H1 (cell line): ENCODE results near the gene ICA1. TPM values are rescaled to one million over a fixed set of nuclear protein-coding genes. Genes with fewer than 3 reads are reported as not detected.

Source experiments
- KDM1A ChIP-seq: fragments of 200-600, 300-600 bp; sonication (generic); IDR thresholded peaks from 2 replicates; pipeline ENCODE4 v1.7.1; 2016; ENCODE audit warnings: mild to moderate bottlenecking, low read length, borderline replicate concordance
- POLR2A ChIP-seq, 2 experiments: IDR thresholded peaks; 1 replicate in 1 of 2; 2 replicates in 1 of 2; pipeline ENCODE4 v1.6.1; 2011; ENCODE audit warnings: low read depth in 2 of 2, low read length in 2 of 2, mild to moderate bottlenecking in 2 of 2; ENCODE audit errors: control extremely low read depth in 1 of 2
- polyA plus RNA-seq, 7 experiments: library from polyadenylated mRNA; depleted of rRNA in 3 of 7; stranded (reverse) in 5 of 7; unstranded in 2 of 7; fragments of >200 nt in 5 of 7; fragments of 200-250 nt in 2 of 7; gene quantifications; 1 replicate in 5 of 7; 2 replicates in 1 of 7; 4 replicates in 1 of 7; pipeline versions ENCODE4 v1.2.1 to v1.2.3, GENCODE V29; 2011 to 2013; ENCODE audit warnings: missing spikeins in 2 of 7, mixed read lengths in 2 of 7
- total RNA-seq: library from RNA; stranded (reverse); fragmentation: NEBNext Ultra II Directional; extraction: Animal tissue kit (Norgen Biotek cat#: 25700); gene quantifications from 2 replicates; pipeline ENCODE4 v1.2.1, GENCODE V29; 2021

ICA1 gene
- total and polyA plus RNA-seq, 2 of the 8 experiments (the other 6 are each of a cell fraction or from before 2014, with no cell fraction given): 14.9 to 37.1 TPM

- TF ChIP-seq KDM1A (no peak), POLR2A (IDR thresholded peaks at IDR 0.05; ENCODE audit: control extremely low read depth in 1 of 2, low read depth in 2 of 2, low read length in 2 of 2) (no peak)
These were observed 75.9 kb downstream of the ICA1 start (continued) for GRCh38 chr7:8185926-8186683.
